ENCODE measurements around the gene GMNC. TPM values are rescaled to one million over a fixed set of nuclear protein-coding genes. Genes with fewer than 3 reads are reported as not detected.

The GMNC gene
- total RNA-seq, 4 donors from 2014 or later: not detected

GRCh38 chr3:190848870-190849269, 13.6 kb downstream of the GMNC start:
- TF ChIP-seq POLR2A (IDR thresholded peaks at IDR 0.05) (no peak), CTCF (IDR thresholded peaks at IDR 0.05) (no peak), EP300 (IDR thresholded peaks at IDR 0.05) (no peak)
- DNase-seq (ENCODE audit: low spot score in 2 of 2): no peak
- Histone ChIP-seq H3K36me3 (no peaks in the 10 kb centered on the region), H3K27ac (no peak overlapping the region), H3K4me1 (no peaks in the 10 kb centered on the region), H3K4me3 (no peak overlapping the region), H3K9me3 (no peaks in the 10 kb centered on the region), H3K27me3 (no peaks in the 10 kb centered on the region)
- 77 to 84% methylated on average over 3 of the region's 3 CpGs for WGBS, 2 donors

DNA sequence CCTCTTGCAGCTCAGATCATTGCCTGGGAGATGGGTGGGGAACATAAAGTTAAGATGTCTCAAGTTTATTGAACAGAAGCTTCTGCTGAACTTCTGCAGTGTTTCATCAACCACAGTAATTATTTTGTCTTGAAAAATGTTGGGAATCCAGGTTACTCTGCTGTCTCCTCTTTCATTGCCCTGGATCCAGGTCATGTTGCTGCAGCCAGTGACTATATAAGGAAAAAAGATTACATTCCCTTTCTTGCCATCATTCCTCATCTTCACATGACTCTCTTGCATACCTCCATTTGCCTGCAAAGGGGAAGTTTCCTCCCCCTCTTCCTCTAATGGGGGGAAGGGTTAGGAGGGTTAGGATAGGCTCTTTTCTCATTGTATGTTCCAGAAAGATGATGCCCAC, 15.1 kb downstream of the GMNC start:
- Histone ChIP-seq H3K4me1 (no peaks in the 10 kb centered on the region), H3K27me3 (peaks cover 0 to under 1% of the 10 kb centered on the region in 2 donors), H3K27ac (no peak overlapping the region), H3K4me3 (no peak overlapping the region), H3K36me3 (no peaks in the 10 kb centered on the region), H3K9me3 (no peaks in the 10 kb centered on the region)
- no peak for DNase-seq (ENCODE audit: low spot score in 2 of 2)
- TF ChIP-seq EP300 (IDR thresholded peaks at IDR 0.05) (no peak), CTCF (IDR thresholded peaks at IDR 0.05) (no peak), POLR2A (IDR thresholded peaks at IDR 0.05) (no peak)

DNA sequence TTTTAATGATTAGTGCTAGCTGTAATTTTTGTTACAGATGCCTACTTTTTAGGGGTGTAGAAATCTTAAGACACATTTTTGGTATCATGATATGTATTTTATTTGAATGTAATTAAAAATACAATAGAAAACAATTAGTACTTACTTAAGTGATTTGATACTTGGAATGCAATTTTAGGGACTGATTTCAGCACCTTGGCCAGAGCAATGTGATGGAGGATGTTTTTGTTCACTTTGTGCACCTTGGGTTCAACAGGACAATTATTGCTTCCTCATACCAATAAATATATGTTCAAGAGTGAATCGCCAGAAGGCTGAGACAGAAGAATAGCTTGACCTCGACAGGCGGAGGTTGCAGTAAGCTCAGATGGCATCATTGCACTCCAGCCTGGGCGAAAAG, 22.3 kb downstream of the GMNC start:
- Histone ChIP-seq H3K4me3 (no peak overlapping the region), H3K27me3 (peaks cover 0 to 3% of the 10 kb centered on the region in 2 donors), H3K36me3 (no peaks in the 10 kb centered on the region), H3K9me3 (no peaks in the 10 kb centered on the region), H3K4me1 (no peaks in the 10 kb centered on the region), H3K27ac (no peak overlapping the region)
- TF ChIP-seq EP300 (IDR thresholded peaks at IDR 0.05) (no peak), POLR2A (IDR thresholded peaks at IDR 0.05) (no peak), CTCF (IDR thresholded peaks at IDR 0.05) (no peak)
- DNase-seq (ENCODE audit: low spot score in 2 of 2): no peak
- WGBS, 2 donors: 58 to 72% methylated on average over 4 of the region's 4 CpGs

- H3K27me3 ChIP-seq: no peaks in the 10 kb centered on the region
- 72 to 75% methylated on average over 8 of the region's 8 CpGs for WGBS, 2 donors
Observed at GRCh38 chr3:190831225-190831624, 31.3 kb downstream of the GMNC start.

GRCh38 chr3:190830031-190830430, 32.5 kb downstream of the GMNC start:
- WGBS, 2 donors: 85 to 89% methylated on average over 5 of the region's 5 CpGs

More at GRCh38 chr3:190831225-190831624, 31.3 kb downstream of the GMNC start:
- TF ChIP-seq POLR2A (IDR thresholded peaks at IDR 0.05) (no peak), CTCF (IDR thresholded peaks at IDR 0.05) (no peak), EP300 (IDR thresholded peaks at IDR 0.05) (no peak)
- H3K9me3 ChIP-seq: no peaks in the 10 kb centered on the region
- no peak for DNase-seq (ENCODE audit: low spot score in 2 of 2)
- H3K27ac ChIP-seq: no peak overlapping the region
- H3K4me1 ChIP-seq: no peaks in the 10 kb centered on the region
- no peaks in the 10 kb centered on the region for H3K36me3 ChIP-seq
- H3K4me3 ChIP-seq: no peak overlapping the region

More at GRCh38 chr3:190830031-190830430, 32.5 kb downstream of the GMNC start:
- Histone ChIP-seq H3K9me3 (no peaks in the 10 kb centered on the region), H3K27ac (no peak overlapping the region), H3K4me3 (no peak overlapping the region), H3K36me3 (no peaks in the 10 kb centered on the region), H3K4me1 (no peaks in the 10 kb centered on the region), H3K27me3 (no peaks in the 10 kb centered on the region)
- TF ChIP-seq EP300 (IDR thresholded peaks at IDR 0.05) (no peak), CTCF (IDR thresholded peaks at IDR 0.05) (no peak), POLR2A (IDR thresholded peaks at IDR 0.05) (no peak)
- DNase-seq (ENCODE audit: low spot score in 2 of 2): no peak
